Tongue (tissue), 2 donors: ENCODE results near the gene CRB2. TPM values are rescaled to one million over a fixed set of nuclear protein-coding genes. Genes with fewer than 3 reads are reported as not detected.

ENCODE experiments used
- DNase-seq: peaks from one replicate; pipeline ENCODE4 v3.0.0-alpha.2; 2015
- total RNA-seq: library from RNA; depleted of rRNA; stranded (reverse); fragments of >200 nt; gene quantifications from one replicate; pipeline ENCODE4 v1.2.3, GENCODE V29; 2014

CRB2 gene
- total RNA-seq, 1 donor from 2014 or later, result 0.72 TPM

DNA sequence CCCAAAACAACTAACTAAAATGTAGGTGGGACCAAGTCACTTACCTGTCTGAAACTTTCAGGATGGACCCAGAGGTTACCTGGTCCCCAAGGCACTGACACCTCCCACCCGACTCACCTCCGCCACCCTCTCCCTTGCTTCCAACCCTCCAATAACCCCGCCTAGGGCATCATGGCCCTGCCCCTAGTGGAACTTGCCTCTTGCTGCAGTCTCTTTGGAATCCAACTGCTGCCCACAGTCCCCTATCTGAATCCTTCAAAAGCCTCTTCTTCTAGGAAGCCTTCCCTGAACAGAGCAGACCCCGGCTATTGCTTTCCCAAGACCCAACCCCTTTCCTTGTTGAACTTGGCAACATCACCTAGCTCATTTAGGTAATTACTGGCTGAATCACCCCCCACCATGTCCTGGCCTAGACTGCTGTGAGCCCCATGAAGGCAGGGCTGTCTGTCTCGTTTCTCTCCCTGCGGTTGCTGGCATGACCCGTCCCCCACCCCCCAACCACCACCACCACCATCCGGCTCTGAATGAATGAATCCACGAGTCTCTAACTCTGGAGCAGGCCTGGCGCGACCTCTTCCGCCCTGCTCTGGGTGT, 9.4 kb downstream of the CRB2 start:
- no peak for DNase-seq

DNA sequence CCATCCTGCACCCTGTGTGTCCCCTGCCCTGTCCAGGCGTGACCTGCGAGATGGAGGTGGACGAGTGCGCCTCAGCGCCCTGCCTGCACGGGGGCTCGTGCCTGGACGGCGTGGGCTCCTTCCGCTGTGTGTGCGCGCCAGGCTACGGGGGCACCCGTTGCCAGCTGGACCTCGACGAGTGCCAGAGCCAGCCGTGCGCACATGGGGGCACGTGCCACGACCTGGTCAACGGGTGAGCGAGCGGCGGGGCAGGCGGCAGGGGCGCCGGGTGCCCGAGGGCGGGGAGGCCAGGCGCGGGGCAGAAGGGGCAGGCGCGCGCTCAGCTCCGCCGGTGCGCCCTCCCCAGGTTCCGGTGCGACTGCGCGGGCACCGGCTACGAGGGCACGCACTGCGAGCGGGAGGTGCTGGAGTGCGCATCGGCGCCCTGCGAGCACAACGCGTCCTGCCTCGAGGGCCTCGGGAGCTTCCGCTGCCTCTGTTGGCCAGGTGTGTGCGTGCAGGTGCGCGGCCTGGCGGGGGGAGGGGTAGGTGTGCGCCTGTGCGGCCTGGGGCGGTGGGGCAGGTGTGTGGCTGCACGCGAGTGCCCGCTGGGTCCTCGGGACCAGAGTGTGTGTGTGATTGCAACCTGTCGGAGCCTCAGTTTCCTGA, 10.0 kb downstream of the CRB2 start:
- DNase-seq, result no peak

DNA sequence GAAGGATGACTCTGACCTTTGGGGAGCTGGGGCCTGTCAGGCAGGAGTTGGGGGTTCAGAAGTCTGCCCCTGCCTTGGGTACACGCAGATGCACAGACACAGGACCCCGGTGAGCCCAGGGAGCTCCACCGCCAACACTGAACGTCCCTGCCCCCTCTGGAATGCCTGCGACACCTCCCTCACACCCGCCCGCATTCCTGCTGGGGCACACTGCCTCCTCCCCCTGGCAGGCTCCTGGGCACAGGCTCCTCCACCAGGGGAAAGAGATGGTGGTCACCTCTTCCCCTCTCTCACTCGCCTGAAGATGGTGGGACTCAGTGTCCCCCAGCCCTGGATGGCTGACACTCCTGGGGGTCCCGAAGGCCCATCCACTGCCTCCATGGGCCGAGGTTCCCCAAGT, 12.0 kb downstream of the CRB2 start:
- DNase-seq, result no peak

DNA sequence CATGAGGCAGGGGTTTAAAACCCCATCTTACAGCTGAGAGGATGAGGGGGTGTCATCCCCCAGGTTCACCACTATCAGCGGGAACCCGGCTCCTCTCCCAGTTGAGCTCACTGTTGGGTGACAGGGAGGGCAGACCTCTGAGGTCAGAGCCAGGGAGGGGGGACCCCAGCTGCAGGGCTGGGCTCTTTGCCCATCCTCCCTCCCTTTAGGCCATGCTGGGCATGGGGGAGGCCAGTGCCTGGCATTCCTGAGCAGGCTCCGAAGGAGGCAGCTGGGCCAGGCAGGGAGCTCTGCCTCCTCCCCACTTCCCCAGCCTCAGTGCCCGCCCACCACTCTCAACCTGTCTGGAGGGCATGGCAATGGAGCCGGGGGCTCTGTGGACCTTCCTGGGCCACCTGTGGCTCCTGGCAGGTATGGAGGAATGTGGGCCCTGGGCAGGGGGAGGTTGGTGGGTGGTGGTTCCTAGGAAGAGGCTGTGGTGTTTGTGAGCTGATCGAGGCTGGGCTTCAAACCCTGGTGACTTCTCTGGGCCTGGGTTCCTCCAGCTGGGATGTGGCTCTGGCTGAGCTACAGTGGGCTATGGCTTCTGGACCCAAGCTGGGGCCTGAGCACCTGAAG, 12.6 kb downstream of the CRB2 start:
- DNase-seq, result no peak

DNA sequence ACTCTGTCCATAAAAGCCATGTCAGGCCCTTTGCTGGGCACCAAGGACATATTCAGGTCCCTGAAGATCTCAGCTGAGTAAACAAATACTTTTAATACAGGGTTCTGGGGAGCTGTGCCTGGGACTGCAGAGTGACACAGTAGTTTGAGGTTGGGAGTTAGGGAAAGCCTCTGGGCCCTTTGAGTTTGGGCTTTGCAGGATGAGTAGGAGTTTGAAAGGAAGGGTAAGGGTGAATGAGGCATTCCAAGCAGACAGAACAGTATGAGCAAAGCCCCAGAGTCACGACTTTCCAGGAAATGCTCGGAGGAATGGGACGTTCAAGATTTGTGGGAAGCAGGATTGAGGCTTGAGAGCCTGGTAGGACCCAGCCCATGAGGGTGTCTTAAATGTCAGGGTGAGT, 13.3 kb downstream of the CRB2 start:
- DNase-seq, result no peak

DNA sequence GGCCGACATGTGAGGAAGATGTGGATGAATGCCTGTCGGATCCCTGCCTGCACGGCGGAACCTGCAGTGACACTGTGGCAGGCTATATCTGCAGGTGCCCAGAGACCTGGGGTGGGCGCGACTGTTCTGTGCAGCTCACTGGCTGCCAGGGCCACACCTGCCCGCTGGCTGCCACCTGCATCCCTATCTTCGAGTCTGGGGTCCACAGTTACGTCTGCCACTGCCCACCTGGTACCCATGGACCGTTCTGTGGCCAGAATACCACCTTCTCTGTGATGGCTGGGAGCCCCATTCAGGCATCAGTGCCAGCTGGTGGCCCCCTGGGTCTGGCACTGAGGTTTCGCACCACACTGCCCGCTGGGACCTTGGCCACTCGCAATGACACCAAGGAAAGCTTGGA, 14.1 kb downstream of the CRB2 start:
- DNase-seq, result no peak

DNA sequence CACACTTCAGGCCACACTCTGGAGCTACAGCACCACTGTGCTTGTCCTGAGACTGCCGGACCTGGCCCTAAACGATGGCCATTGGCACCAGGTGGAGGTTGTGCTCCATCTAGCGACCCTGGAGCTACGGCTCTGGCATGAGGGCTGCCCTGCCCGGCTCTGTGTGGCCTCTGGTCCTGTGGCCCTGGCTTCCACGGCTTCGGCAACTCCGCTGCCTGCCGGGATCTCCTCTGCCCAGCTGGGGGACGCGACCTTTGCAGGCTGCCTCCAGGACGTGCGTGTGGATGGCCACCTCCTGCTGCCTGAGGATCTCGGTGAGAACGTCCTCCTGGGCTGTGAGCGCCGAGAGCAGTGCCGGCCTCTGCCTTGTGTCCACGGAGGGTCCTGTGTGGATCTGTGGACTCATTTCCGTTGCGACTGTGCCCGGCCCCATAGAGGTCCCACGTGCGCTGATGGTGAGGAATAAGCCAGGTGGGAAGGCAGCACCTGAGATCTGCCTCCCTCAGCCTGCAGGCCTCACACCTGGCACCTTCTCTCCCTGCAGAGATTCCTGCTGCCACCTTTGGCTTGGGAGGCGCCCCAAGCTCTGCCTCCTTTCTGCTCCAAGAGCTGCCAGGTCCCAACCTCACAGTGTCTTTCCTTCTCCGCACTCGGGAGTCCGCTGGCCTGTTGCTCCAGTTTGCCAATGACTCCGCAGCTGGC, 14.7 kb downstream of the CRB2 start:
- DNase-seq, result no peak

DNA sequence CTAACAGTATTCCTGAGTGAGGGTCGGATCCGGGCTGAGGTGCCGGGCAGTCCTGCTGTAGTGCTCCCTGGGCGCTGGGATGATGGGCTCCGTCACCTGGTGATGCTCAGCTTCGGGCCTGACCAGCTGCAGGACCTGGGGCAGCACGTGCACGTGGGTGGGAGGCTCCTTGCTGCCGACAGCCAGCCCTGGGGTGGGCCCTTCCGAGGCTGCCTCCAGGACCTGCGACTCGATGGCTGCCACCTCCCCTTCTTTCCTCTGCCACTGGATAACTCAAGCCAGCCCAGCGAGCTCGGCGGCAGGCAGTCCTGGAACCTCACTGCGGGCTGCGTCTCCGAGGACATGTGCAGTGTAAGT, 15.2 kb downstream of the CRB2 start:
- DNase-seq, result no peak

DNA sequence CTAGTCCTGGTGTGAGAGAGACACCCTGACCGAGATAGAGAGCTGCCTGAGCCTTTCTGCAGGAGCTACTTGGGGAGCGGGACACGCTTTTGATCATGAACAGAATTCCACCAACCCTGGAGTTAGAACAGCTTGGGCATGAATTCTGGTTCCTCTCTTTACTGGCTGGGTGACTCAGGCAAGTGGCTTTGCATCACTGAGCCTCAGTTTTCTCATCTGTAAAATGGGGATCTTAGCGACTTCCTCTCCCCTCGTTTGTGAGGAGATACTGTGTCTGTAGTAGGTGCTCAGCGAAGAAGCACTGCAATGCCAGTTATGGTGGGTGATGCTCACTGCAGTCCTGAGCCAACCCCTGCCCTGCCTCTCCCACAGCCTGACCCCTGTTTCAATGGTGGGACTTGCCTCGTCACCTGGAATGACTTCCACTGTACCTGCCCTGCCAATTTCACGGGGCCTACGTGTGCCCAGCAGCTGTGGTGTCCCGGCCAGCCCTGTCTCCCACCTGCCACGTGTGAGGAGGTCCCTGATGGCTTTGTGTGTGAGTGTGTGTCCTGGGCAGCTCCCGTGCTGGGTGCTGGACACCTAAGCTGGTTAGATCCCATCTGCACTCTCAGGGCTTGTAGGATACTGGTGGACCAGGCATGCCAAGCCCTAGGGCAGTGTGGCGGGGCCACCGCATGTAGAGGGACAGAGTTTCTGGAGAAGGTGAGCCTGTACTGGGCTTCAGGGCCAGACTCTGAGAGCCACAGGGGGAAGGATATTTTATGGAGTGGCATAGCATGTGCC, 16.0 kb downstream of the CRB2 start:
- DNase-seq, result no peak

DNA sequence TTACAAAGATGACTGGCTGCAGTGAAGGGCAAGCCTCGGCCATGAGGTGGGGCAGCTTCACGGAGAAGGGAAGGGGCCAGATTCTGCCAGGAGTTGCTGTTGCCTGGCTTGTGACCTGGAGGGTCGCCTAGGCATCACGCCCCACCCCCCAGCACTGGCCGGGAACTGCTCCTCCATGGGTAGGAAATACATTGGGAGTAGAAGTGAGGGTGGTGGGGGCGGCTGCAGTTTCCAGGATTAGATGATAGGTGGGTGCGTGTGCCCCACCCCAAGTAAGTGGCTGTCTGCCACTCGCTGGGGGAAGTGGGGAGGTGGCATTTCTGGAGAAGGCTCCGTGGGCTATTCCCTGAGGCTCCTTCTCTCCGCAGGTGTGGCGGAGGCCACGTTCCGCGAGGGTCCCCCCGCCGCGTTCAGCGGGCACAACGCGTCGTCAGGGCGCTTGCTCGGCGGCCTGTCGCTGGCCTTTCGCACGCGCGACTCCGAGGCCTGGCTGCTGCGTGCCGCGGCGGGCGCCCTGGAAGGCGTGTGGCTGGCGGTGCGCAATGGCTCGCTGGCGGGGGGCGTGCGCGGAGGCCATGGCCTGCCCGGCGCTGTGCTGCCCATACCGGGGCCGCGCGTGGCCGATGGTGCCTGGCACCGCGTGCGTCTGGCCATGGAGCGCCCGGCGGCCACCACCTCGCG, 16.9 kb downstream of the CRB2 start:
- no peak for DNase-seq

DNA sequence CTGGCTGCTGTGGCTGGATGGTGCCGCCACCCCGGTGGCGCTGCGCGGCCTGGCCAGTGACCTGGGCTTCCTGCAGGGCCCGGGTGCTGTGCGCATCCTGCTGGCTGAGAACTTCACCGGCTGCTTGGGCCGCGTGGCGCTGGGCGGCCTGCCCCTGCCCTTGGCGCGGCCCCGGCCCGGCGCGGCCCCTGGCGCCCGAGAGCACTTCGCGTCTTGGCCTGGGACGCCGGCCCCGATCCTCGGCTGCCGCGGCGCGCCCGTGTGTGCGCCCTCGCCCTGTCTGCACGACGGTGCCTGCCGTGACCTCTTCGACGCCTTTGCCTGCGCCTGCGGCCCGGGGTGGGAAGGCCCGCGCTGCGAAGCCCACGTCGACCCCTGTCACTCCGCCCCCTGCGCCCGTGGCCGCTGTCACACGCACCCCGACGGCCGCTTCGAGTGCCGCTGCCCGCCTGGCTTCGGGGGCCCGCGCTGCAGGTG, 17.5 kb downstream of the CRB2 start:
- DNase-seq, result no peak

DNA sequence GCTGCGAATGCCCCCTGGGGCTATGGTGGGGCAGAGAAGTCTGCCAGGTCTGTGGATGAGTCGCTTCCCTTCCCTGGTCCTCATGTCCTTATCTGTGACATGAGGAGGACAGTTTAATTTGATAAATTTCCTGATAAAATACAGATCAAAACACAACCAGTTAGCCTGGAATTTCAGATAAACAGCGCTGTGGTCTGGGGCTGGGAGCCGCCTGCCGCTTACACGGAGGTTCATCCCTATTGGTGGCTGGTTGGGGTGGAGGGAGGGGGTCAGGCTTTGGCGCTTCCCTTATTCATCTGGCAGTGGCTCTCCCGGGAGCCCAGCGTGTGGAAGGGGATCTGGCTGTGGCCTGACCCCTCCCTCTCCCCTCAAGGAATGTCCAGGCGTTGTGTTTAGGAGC, 17.9 kb downstream of the CRB2 start:
- no peak for DNase-seq

DNA sequence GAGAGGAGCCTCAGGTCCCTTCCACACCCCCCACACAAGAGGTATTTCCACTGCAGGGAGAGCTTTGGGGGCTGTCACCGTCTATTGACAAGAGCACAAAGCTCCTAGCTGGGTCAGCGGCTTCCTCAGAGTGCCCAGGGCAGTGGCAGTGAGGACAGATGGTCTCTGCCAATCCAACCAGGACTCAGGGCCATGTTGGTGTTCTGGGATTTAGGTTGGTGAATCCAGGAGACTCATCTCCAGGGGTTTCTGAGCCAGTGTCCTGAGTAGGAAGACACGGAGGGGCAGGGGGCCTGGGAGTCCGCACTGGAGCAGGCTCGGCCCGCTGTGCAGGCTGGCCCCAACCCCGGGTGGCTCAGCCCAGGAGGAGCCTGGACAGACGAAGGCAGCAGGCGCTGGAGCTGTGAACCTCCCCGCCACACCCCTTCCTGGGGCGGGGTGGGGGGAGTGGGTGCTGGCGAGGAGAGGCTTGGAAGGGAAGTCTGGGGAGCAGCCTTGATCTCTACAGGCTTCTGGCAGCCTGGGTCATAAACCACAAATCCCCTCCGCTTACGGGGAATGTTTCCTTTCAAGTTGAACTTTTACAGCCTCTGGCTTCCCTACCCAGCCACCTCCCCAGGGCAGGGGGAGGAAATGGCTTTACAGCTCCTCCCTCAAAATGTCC, 19.6 kb downstream of the CRB2 start:
- no peak for DNase-seq

DNA sequence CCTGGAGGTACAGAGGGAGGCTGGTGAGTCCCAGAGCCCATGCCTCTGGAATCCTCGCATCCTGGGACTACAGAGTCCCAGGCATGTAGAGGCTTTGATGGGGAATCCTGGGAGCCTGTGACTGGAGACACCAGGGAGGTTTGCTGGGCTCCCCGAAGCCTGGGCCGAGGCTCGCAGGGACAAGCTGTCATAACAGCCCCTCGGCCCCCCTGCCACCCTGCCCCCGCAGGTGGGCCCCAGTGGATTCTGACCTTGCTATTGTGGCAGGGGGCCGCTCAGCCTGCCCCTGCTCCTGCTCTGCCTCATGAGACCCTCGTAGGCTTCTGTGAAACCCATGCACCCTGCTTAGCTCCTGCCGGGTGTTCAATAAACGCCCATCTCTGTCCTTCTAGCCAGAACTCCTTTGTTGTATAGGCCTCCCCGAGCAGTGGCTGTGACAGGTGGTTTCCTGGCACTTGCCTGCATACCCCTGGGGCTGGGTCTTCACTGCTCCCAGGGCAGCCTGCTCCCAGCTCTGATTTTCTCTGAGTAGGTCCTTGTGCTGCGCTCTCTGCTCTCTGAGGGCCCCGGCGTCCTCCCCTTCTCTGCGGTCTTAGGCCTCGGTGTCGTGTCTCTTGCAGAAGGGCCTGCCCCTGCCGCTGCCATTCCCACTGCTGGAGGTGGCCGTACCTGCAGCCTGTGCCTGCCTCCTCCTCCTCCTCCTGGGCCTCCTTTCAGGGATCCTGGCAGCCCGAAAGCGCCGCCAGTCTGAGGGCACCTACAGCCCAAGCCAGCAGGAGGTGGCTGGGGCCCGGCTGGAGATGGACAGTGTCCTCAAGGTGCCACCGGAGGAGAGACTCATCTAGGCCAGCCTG, 20.4 kb downstream of the CRB2 start:
- no peak for DNase-seq

DNA sequence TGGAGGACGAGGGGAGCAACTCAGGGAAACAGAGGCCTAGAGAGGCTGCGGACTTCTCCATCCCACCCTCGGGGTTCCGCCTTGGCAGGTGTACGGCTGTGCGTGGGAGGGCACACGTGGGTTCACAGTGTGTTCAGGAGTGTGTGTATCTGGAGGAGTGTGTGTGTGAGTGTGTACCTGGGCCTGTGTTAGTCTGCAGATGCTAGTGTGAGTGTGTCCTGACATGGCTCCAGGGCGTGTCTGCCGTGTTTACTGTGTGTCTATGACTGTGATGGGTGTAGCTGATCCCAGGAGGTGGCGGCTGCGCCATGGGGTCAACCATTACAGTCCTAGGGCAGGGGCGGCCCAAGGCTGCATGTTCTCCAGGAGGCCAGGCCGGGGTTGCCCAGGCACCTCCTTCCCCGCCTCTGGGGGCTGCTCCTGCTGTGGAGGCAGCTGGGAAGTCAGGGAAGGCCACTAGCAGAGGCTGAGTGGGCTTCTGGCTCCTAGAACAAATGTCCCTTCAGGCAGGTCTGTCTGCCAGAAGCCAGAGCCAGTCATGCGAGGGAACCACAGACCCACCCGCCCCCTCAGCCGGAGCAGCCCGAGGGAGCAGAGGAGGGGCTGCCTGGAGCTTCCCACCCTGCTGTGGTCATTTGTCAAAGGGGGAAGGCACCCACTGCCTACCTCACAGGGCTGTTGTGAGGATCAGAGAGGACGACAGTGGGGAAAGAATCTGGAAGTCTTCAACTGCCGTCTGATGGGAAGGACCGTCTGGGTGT, 21.4 kb downstream of the CRB2 start:
- no peak for DNase-seq

DNA sequence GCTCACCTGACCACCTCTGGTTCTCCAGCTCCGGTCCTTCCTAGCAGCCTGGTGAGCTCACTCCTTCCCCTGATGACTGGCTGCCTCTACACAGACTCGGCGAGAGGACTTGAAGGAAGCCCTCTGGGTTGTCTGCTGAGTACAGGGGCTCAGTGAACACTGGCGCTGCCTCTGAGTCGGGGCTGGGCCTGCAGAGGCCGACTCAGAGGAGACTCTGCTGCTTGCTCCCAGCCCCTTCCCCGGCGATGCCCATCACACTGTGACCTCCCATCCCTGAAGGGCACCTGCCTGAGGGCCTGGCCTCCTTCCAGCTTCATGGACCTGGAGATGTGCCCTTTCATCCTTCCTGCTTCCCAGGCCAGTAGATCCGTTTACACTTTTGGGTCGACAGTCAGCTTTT, 22.0 kb downstream of the CRB2 start:
- no peak for DNase-seq

DNA sequence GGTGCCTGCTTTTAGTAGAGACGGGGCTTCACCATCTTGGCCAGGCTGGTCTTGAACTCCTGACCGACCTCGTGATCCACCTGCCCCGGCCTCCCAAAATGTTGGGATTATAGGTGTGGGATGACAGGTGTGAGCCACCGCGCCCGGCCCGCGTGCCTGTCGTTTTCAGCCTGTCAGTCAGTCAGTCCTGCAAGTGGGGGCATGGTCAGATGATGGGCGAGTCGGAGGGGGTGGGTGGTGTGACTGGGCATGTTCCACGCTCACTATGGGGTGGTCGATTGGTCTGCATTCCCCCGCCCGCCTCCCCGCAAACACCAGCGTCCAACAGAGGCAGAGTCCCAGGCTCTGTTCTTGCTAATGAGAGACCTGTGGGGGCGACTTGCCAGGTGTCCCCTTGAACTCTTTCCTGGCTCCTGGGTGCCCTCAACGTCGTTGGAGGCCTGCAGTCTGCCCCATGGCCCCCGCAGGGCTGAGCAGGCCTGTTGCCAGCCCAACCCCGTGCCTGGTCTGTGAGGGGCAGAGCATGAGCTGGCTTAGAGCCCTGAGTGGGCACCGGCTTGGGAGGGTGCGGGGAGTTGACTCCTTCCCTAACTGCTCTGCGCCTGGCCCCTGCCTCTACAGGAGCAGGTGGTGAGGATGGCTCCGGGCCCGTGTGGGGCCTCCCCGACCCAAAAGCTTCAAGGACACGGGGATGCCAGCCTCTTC, 23.1 kb downstream of the CRB2 start:
- DNase-seq, result no peak

DNA sequence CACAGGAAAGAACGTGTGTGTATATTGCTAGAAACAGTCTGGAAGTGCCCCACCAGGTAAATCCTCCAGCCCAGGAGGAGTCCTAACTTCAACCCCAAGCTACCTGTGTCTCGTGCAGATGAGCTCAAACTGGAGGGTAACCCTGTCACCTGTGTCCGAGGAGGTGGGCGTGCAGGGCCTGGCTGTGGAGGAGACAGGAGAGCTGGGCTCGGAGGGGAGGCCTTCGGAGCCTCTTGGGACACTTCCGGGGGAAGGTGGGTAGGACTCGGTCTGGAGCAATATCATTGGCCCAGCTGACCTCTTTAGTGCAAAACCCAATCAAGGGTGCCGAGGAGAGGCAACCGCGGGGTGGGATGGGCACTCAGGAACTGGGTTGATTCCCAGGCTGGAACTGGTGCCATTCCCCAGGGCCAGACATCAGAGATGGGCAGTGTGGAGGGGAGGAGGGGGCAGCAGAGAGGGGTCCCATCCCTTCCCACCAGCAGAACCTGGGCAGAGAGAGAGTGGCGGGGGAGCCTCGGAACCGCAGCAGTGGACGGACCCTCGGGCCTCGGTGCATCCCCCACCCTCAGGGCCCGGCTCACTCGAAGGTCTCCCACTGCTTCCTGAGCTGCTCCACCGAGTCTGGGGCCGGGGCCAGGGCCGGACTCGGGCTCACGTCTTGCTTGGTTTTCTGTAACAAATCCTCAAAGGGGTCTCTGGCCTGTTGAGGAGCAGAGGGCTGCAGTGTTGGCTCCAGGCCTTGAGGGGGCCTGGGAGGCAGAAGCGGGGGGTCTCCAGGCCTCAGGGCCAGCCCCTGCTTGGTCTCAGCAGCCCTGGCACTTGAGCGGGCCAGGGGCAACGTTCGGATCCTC, 25.1 kb downstream of the CRB2 start:
- no peak for DNase-seq
